Measurements from ENCODE around the gene SESN1. TPM values are rescaled to one million over a fixed set of nuclear protein-coding genes. Genes with fewer than 3 reads are reported as not detected.

Gene SESN1
- total and polyA plus RNA-seq, 9 of the 15 experiments (the other 6 are each of a cell fraction or from before 2014, with no cell fraction given): 3.1 to 13.0 (median 7.4) TPM

DNA sequence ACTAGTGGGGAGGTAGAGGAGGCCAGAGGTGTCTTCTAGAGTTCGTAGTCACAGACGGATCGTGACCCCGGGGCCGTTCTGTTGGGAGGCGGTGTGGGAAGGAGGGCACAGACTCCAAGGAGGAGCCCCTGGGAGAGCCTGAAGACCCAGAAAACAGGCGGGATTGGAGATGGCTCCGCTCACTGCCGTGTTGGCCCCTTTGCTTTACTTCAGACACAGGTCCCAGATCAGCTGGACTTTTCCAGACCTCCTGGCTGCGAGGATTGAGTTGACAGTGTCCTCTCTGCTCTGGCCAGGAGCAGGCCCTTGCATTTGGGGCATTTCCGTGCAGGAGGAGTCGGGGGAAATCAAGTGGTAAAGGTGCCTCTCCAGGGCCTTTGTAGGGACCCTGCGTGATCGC lies 133.6 kb downstream of the SESN1 start:
- Histone ChIP-seq H3K79me2 (ENCODE audit: control insufficient read depth, insufficient read depth, low read length) (no peaks in the 10 kb centered on the region), H3K4me2 (ENCODE audit: insufficient read depth, low read length) (no peak overlapping the region), H3K27ac (ENCODE audit: extremely low read depth, low read depth, low read length) (no peak overlapping the region), H3K9me1 (ENCODE audit: control insufficient read depth, insufficient read depth, low read length) (no peaks in the 10 kb centered on the region), H3K9me3 (replicated peaks; ENCODE audit: control insufficient read depth, insufficient read depth, low read depth, low read length) (no peaks in the 10 kb centered on the region), H3K9ac (ENCODE audit: insufficient read depth in 1 of 2, low read depth in 2 of 2, low read length in 2 of 2) (peak overlapping the region in 1 of 2 experiments; percentile 42; a peak in 1 of 4 replicates), H3K4me3 (no peak overlapping the region), H3K27me3 (ENCODE audit: control insufficient read depth in 2 of 2, insufficient read depth in 2 of 2, low read length in 2 of 2) (peaks cover 0 to 24% of the 10 kb centered on the region in 2 experiments; a peak in 2 of 5 replicates), H4K20me1 (replicated peaks; ENCODE audit: control insufficient read depth, insufficient read depth, low read length) (no peaks in the 10 kb centered on the region), H2AFZ (ENCODE audit: low read depth, low read length) (peak overlapping the region; percentile 59), H3K36me3 (ENCODE audit: control insufficient read depth, insufficient read depth, low read length) (no peaks in the 10 kb centered on the region), H3K4me1 (replicated peaks in 1 of 2; ENCODE audit: control insufficient read depth in 2 of 2, insufficient read depth in 2 of 2, low read length in 2 of 2) (no peaks in the 10 kb centered on the region; a peak in 1 of 5 replicates)
- intact Hi-C loops (cut with micrococcal nuclease) (no loop called here), in situ Hi-C loops (cut with MboI) (no loop called here)
- DNase-seq (ENCODE audit: extremely low read depth in 1 of 4, low spot score in 3 of 4) (no peak), ATAC-seq (no peak), FAIRE-seq (no peak)
- ChIA-PET POLR2A (no interaction called here), CTCF (ENCODE audit: low intra/inter-chr PET ratio) (no interaction called here)
- TF ChIP-seq ERF (CRISPR knock-in tag; IDR thresholded peaks at IDR 0.05) (no peak), MAFG (tag; conservative IDR thresholded peaks at IDR 0.05) (no peak), PHB (CRISPR knock-in tag; IDR thresholded peaks at IDR 0.05) (no peak)
- WGBS (ENCODE audit: insufficient coverage, low coverage, missing lambda C conversion rate): 38% methylated on average over 13 of the region's 14 CpGs
- no TSS peak for BruUV-seq (replicated peaks)

DNA sequence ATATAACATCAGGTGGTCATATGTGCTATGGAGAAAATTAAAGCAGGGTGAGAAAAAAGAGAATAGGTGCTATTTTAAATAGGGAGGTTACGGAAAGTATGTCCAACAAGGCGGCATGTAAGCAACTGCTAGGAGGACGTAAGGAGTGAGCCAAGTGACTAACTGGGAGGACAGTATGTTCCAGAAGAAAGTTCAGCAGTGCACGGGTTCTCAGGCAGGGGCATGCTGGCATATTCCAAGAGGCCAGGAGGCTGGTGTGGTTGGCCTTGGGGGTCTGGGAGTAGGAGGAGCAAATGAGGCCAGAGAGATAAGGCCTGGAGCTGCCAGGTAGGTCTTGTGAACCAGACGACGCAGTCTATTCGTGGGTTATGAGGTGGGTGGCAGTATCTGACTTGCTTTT lies 134.0 kb downstream of the SESN1 start:
- Histone ChIP-seq H3K4me2 (ENCODE audit: insufficient read depth, low read length) (no peak overlapping the region), H3K27ac (ENCODE audit: extremely low read depth, low read depth, low read length) (no peak overlapping the region), H3K36me3 (ENCODE audit: control insufficient read depth, insufficient read depth, low read length) (no peaks in the 10 kb centered on the region), H3K9me3 (replicated peaks; ENCODE audit: control insufficient read depth, insufficient read depth, low read depth, low read length) (no peaks in the 10 kb centered on the region), H4K20me1 (replicated peaks; ENCODE audit: control insufficient read depth, insufficient read depth, low read length) (no peaks in the 10 kb centered on the region), H3K9ac (ENCODE audit: insufficient read depth in 1 of 2, low read depth in 2 of 2, low read length in 2 of 2) (no peak overlapping the region), H2AFZ (ENCODE audit: low read depth, low read length) (no peak overlapping the region), H3K9me1 (ENCODE audit: control insufficient read depth, insufficient read depth, low read length) (no peaks in the 10 kb centered on the region), H3K4me1 (replicated peaks in 1 of 2; ENCODE audit: control insufficient read depth in 2 of 2, insufficient read depth in 2 of 2, low read length in 2 of 2) (no peaks in the 10 kb centered on the region; a peak in 1 of 5 replicates), H3K79me2 (ENCODE audit: control insufficient read depth, insufficient read depth, low read length) (no peaks in the 10 kb centered on the region), H3K27me3 (ENCODE audit: control insufficient read depth in 2 of 2, insufficient read depth in 2 of 2, low read length in 2 of 2) (peaks cover 0 to 24% of the 10 kb centered on the region in 2 experiments; a peak in 2 of 5 replicates), H3K4me3 (no peak overlapping the region)
- no peak for TF ChIP-seq ZMIZ1 (IDR thresholded peaks at IDR 0.05; ENCODE audit: low read depth in 2 of 2, low read length in 2 of 2)
- 0 out of 4 replicates have a peak, but pooled peaks of 1 of the 2 experiments have one; percentile 3 for TF ChIP-seq RAD21 (CRISPR knock-in tag; conservative IDR thresholded peaks at IDR 0.05 in 1 of 2, IDR thresholded peaks at IDR 0.05 in 1 of 2)
- no peak for DNase-seq (ENCODE audit: extremely low read depth in 1 of 4, low spot score in 3 of 4)
- no peak for FAIRE-seq
- intact Hi-C loops (cut with micrococcal nuclease) (no loop called here), in situ Hi-C loops (cut with MboI) (no loop called here)
- ChIA-PET CTCF (ENCODE audit: low intra/inter-chr PET ratio) (no interaction called here), POLR2A (no interaction called here)
- no TSS peak for BruUV-seq (replicated peaks)
- no peak for ATAC-seq
- 47% methylated on average over 5 of the region's 7 CpGs for WGBS (ENCODE audit: insufficient coverage, low coverage, missing lambda C conversion rate)
